ENCODE measurements around the gene POU5F1. TPM values are rescaled to one million over a fixed set of nuclear protein-coding genes. Genes with fewer than 3 reads are reported as not detected.
"Not testable (repeated sequence)": the region's sequence is repeated elsewhere in the genome, so short reads cannot be mapped to it uniquely, and the experiment has no call there.

Gene POU5F1
- total and polyA plus RNA-seq, 12 donors, result 0.17 to 2.8 (median 1.2) TPM; not detected in 8

- Histone ChIP-seq H3K4me1 (replicated peaks in 1 of 2) (no peaks in the 10 kb centered on the region), H3K4me3 (no peak overlapping the region), H3K27me3 (no peaks in the 10 kb centered on the region), H3K9me3 (replicated peaks in 1 of 3) (no peaks in the 10 kb centered on the region), H3K36me3 (replicated peaks in 1 of 2) (no peaks in the 10 kb centered on the region), H3K27ac (no peak overlapping the region)
- TF ChIP-seq CTCF (IDR thresholded peaks at IDR 0.05), result no peak
- no peak for TF ChIP-seq POLR2A (IDR thresholded peaks at IDR 0.05)
- intact Hi-C loops (cut with DNase I), result no loop called here
- no peak for DNase-seq
- 78 to 91% (median 87%) methylated on average over 4 to 5 of the region's 5 CpGs for WGBS, 4 donors
Measured at GRCh38 chr6:31165986-31166385, 4.5 kb downstream of the POU5F1 start.

GRCh38 chr6:31165064-31165832 is 5.2 kb downstream of the POU5F1 start:
- DNase-seq; H3K27ac ChIP-seq; H3K4me3 ChIP-seq; intact Hi-C loops (cut with DNase I); H3K36me3 ChIP-seq (replicated peaks in 1 of 2); H3K27me3 ChIP-seq; H3K4me1 ChIP-seq (replicated peaks in 1 of 2); H3K9me3 ChIP-seq (replicated peaks in 1 of 3): not testable (repeated sequence)
- 85 to 92% (median 91%) methylated on average over 12 to 17 of the region's 17 CpGs for WGBS, 4 donors

- H3K27me3 ChIP-seq; H3K4me3 ChIP-seq; intact Hi-C loops (cut with DNase I); H3K4me1 ChIP-seq (replicated peaks in 1 of 2); DNase-seq; H3K9me3 ChIP-seq (replicated peaks in 1 of 3); H3K27ac ChIP-seq; H3K36me3 ChIP-seq (replicated peaks in 1 of 2): not testable (repeated sequence)
- 84 to 100% (median 96%) methylated on average over 7 to 9 of the region's 9 CpGs for WGBS, 4 donors
Measured at GRCh38 chr6:31164475-31165063, 5.9 kb downstream of the POU5F1 start.

- H3K4me1 ChIP-seq (replicated peaks in 1 of 2), result peaks cover 0 to 3% of the 10 kb centered on the region in 2 donors
- H3K9me3 ChIP-seq (replicated peaks in 1 of 3), result no peaks in the 10 kb centered on the region
- TF ChIP-seq POLR2A (IDR thresholded peaks at IDR 0.05), result no peak
- TF ChIP-seq CTCF (IDR thresholded peaks at IDR 0.05), result no peak
- no peaks in the 10 kb centered on the region for H3K36me3 ChIP-seq (replicated peaks in 1 of 2)
- H3K27me3 ChIP-seq, result no peaks in the 10 kb centered on the region
- no peak overlapping the region for H3K27ac ChIP-seq
- no peak overlapping the region for H3K4me3 ChIP-seq
- peak in 2 of 7 donors; percentile 34 to 37 for DNase-seq
- intact Hi-C loops (cut with DNase I), result no loop called here
Measured at GRCh38 chr6:31163922-31164321, 6.6 kb downstream of the POU5F1 start.

- H3K4me3 ChIP-seq, result no peak overlapping the region
- intact Hi-C loops (cut with DNase I), result no loop called here
- H3K27ac ChIP-seq, result no peak overlapping the region
- peaks cover under 1 to 9% of the 10 kb centered on the region in 2 donors for H3K4me1 ChIP-seq (replicated peaks in 1 of 2)
- no peak for TF ChIP-seq POLR2A (IDR thresholded peaks at IDR 0.05)
- TF ChIP-seq CTCF (IDR thresholded peaks at IDR 0.05), result no peak
- WGBS, 4 donors, result 85 to 94% (median 89%) methylated on average over 3 to 13 of the region's 13 CpGs
- H3K9me3 ChIP-seq (replicated peaks in 1 of 3), result no peaks in the 10 kb centered on the region
- H3K36me3 ChIP-seq (replicated peaks in 1 of 2), result no peaks in the 10 kb centered on the region
- DNase-seq, result no peak
- no peaks in the 10 kb centered on the region for H3K27me3 ChIP-seq
Measured at GRCh38 chr6:31162463-31163165, 7.9 kb downstream of the POU5F1 start.

Measured in adrenal gland (tissue), 12 donors.